ENCODE measurements around the gene ACSL3.
A peak's percentile ranks its signal among the peaks of the same experiment; 100 is the strongest.
"Not testable (repeated sequence)": the region's sequence is repeated elsewhere in the genome, so short reads cannot be mapped to it uniquely, and the experiment has no call there.

The ACSL3 gene

DNA sequence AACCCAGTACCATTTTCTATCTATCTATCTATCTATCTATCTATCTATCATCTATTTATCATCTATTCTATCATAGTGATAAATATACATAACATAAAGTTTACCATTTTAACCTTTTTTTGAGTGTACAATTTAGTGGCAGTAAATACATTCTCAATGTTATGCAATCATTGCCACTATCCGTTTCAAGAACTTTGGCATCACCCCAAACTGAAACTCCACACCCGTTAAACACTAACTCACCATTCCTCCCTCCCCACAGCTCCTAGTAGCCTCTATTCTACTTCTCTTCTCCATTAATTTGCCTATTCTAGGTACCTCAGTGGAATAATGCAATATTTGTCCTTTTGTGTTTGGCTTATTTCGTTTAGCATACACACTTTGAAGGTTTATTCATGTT, 108.7 kb downstream of the ACSL3 start:
- no peak for DNase-seq

DNA sequence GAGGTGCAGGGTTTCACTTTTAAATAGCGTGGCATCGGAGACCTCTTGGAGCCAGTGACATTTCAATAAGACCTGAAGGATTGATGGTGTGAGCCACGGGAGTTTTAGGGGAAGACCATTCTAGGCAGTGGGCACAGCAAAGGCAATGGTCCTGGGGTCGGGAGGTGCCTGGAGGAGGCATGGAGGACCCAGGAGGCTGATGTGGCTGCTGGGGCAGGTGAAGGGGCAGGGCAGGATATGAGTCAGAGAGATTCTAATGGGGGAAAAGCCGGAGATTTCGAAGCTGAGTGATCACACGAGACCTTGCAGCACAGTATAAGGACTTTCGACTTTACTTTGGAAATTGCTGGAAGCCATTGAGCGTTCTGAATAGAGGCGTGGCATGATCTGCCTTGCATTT, 111.6 kb downstream of the ACSL3 start:
- no peak for DNase-seq

DNA sequence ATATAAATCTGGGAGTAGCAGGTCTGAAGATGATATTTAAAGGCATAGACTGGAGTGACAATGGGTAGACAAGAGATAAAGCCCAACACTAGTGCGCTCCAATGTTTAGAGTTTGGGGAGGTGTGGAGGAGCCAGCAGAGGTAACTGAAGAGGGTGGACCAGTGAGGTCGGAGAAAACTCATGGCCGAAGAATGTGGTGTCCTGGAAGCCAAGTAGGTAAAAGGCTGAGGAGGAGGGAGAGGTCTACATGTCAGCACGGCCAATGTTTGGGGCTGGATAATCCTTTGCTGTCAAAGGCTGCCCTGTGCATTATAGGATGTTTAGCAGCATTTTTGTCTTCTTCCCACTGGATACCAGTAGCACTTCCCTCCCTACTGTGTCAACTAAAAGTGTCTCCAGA, 112.4 kb downstream of the ACSL3 start:
- no peak for DNase-seq

DNA sequence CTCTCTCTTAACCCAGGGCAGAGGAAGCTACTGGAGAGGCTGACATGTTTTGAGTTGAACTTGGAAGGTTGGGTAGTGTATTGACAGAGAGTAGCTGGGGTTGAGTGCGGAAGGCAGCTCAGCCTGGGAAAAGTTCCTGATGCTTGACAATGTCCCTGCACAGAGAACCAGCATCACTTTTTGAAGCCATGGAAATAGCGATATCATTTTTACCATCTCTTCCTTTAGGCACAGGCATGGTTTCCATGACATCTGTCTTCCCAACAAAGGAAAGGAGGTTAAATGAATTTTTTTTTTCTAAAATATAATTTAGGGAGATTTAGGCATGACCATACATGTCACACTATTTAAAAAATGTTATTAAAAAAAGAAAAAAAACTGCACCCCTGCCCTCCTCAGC, 112.9 kb downstream of the ACSL3 start:
- DNase-seq: no peak

DNA sequence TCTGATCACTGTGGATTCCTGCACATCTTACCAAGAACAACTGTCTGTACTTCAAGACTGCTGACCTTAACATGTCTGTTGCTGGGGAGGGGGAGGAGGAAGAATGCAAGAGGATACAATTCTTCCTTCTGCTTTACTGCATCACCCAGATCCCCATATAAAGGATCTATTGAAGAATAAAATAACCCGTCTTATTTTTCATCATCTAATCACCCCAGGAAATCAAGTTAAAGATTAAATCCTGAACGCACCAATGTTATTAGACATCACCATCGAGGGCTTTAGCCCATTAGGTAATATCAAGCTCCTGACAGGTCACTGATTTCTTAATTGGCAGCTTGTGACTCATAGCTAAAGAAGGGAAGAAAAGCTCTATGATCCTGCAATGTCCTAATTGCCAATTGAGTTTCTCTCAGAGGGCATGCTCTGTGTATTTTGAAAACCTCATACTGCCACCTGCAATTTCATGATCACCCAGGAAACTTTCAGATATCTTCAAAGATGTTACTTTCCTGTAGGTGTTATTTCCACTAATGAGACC, 115.8 kb downstream of the ACSL3 start:
- DNase-seq: no peak

DNA sequence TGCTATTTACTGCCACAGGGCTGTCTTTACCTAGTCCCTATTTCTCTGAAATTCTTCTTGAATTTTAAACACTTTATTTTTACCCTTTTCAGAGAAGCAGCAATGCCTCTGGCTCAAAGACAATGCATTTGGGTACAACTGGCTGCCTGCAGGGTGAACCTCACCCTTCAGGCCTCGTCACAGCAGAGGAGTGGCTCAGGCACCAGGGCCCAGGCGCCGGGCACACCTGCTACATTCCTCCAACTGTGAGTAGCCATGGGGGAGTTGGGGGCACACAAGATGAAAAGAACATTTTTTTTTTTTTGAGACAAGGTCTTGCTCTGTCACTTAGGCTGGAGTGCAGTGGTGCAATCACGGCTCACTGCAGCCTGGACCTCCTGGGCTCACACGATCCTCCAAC, 116.3 kb downstream of the ACSL3 start:
- DNase-seq: no peak

DNA sequence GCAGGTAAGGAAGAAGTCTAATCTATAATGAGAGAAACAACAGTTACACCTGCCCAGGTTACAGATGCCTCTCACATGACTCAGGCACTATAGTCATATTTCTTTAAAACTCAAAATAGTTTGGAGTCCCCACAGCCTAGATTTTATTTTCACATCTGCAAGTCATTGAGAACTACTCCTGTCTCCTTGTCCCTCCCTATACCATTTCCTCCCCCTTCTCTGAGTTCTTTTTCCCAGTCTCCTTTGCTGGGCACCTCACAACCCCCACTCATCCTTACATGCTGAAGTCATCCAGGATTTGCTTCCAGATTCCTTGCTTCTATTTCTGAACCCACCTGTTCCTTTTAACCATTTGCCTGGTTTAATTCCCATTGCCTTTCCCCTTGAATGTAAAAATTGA, 118.0 kb downstream of the ACSL3 start:
- DNase-seq: no peak

DNA sequence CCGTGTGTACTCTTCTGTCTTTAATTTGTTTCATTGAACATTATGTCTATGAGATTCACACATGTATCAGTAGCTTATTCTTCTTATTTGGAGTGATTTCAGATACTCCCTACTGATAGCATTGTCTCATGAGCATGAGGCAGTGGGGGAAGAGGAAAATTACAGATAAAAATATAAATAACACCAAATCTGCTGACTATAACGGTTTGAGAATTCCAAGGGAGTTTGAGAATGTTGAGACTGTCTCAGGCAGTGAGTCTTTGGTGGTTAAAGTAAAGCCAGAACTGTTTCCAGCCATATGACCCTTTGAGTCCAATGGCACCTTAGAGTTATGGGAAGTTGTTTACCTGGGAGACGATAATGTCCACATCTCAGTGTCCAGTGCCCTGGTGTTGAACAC, 118.6 kb downstream of the ACSL3 start:
- no peak for DNase-seq

DNA sequence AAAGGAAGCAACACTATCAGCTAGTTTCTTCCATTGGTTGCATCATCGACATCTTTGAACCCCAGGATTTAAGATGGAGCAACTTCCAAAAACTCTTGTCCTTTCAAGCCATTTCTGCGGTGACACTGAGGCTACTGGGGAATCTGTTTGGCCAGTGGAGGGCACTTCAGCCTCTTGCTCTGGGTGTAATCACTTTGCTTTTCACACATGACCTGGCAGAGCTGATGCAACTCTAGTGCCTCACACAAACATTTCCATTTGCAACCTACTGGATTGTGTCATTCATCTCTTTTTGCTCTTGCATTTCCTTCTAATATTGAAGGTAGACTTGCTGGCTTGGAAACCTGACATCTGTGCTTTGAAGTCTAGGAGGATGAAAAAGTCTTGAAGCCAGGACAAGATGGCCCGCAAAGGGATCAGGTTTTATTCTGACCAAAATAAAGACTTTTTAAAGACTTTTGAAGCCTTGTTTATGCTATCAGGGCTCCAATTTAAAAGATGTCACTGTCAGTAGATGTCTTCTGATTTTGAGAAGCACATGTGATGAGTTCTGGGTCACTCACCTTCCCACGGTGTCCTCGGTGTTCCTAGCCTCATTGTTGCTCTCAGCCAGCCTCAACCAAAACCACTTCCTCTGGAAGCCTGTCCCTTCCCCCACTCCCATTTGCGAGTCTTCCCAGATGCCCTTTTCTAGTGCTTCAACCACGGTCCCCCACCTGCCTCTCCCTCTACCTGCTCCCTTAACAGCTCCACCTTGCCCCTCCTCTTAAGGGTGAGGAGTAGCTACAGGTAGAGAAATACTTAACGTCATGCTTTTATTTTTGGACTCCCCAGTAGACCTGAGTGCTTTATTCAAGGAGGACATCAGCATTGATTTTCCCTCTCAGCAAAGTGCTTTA, 121.4 kb downstream of the ACSL3 start:
- DNase-seq: peak in 37 of 56 donors; percentile 0 to 67 (median 21)

DNA sequence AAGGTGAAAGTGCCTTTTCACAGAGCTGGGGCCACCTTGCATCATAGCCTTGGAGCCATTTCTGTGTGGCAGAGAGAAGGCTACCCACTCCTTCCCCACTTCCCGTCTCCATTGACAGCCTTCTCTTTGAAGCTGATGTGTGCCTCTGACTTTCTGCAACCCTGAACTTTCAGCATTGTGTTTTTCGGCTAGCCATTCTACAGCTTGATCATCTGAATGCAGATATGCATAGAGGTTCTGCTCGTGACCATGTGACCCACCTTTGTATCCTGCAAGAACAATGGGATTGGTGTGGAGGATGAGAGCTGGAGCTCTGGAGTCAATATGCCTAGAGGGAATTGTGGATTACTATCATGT, 122.1 kb downstream of the ACSL3 start:
- DNase-seq: no peak

DNA sequence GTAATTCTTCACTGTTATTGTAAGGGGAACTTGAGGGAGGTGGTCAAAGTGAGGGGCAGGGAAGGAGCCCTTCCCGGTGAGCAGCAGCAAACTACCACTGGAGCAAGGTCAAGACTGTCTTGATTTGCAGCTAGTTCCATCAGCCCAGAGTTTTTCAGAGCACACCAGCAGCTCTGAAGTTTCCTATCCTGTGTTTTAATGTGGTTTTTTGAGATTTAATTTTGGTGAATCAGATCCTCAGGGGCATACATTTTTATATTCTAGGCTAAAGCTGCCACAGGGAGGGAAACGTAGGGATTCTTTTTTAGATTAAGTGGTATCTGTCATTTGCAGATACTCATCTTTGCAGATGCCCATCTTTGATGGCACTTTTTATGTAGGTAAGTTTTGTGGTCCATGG, 124.1 kb downstream of the ACSL3 start:
- no peak for DNase-seq

DNA sequence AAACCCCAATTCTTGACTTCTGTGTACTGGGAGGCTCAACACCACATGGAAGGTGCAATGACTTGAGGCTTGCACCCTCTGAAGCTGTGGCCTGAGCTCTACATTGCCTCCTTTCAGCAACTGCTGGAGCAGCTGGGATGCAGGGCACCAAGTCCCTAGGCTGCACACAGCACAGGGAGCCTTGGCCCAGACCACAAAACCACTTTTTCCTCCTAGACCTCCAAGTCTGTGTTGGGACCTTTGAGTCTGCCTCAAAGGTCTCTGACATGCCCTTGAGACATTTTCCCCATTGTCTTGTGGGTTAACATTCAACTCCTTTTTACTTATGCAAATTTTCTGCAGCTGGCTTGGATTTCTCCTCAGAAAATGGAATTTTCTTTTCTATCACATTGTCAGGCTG, 128.6 kb downstream of the ACSL3 start:
- DNase-seq: no peak

DNA sequence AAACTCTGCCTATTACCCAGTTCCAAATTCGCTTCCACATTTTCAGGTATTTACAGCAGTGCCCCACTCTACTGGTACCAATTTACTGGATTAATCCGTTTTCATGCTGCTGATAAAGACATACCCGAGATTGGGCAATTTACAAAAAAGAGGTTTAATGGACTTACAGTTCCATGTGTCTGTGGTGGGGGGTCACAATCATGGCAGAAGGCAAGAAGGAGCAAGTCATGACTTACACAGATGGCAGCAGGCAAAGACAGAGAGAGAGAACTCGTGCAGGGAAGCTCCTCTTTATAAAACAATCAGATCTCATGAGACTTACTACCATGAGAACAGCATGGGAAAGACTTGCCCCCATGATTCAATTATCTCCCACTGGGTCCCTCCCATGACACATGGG, 129.4 kb downstream of the ACSL3 start:
- DNase-seq: not testable (repeated sequence)

DNA sequence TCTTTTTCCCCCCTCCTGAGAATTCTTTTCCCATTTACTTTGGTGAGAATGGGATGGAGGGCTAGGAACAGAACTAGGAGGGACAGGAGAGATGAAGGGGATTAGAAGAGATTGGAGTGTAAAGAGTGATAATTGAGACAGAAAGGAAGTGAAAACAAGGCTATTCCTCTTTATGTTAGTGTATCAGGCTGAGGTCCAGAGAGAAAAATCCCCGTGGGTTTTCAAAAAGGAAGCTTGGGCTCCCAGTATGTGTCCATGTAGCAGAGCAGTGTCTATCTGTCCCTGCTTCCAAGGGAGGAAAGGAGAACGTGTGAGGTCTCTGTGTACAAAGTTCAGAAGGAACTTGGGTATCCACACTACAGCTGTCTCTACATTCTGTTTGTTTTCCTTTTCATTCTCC, 131.3 kb downstream of the ACSL3 start:
- no peak for DNase-seq

Data from amygdala (tissue), 56 donors.